K562 (cell line): ENCODE data around the gene NQO2. TPM values are rescaled to one million over a fixed set of nuclear protein-coding genes. Genes with fewer than 3 reads are reported as not detected.

Experiments
- BRF1 ChIP-seq: IDR thresholded peaks from 3 replicates; pipeline ENCODE4 v1.6.1; 2011; ENCODE audit warnings: borderline replicate concordance, mild to moderate bottlenecking; ENCODE audit not compliant: insufficient read length; ENCODE audit errors: extremely low read depth
- CHAMP1 ChIP-seq: fragments of 450-650 bp; IDR thresholded peaks from 2 replicates; pipeline ENCODE4 v1.6.1; 2016; ENCODE audit warnings: mild to moderate bottlenecking
- NELFE ChIP-seq: IDR thresholded peaks from 2 replicates; pipeline ENCODE4 v1.6.1; 2011; ENCODE audit warnings: mild to moderate bottlenecking; ENCODE audit not compliant: insufficient read depth, insufficient read length
- PHF21A ChIP-seq: fragments of 450-650 bp; IDR thresholded peaks from 2 replicates; pipeline ENCODE4 v1.6.1; 2017; ENCODE audit warnings: low read depth, borderline replicate concordance
- POLR2H ChIP-seq: IDR thresholded peaks from 2 replicates; pipeline ENCODE4 v1.6.1; 2016; ENCODE audit warnings: missing genetic modification characterization, low read depth, mild to moderate bottlenecking, control low read depth, missing compliant biosample characterization, moderate library complexity
- TEAD1 ChIP-seq, 2 experiments: fragments of 450-650 bp in 1 of 2; sonication (generic) in 1 of 2; formaldehyde crosslinking; IDR thresholded peaks; 2 replicates each; pipeline versions ENCODE4 v1.4.0 to v1.8.0; 2020 to 2022; ENCODE audit warnings: mild to moderate bottlenecking in 2 of 2, missing genetic modification reagents in 1 of 2
- ZBTB40 ChIP-seq, 2 experiments: fragments of 450-650 bp in 1 of 2; sonication (generic) in 1 of 2; formaldehyde crosslinking in 1 of 2; IDR thresholded peaks; 2 replicates each; pipeline versions ENCODE4 v1.7.1 to v1.9.0; 2016 to 2022; ENCODE audit warnings: inconsistent platforms in 1 of 2, mild to moderate bottlenecking in 1 of 2, missing genetic modification reagents in 1 of 2
- ZNF23 ChIP-seq: fragments of 250-450 bp; sonication (Bioruptor Pico); IDR thresholded peaks from 2 replicates; pipeline ENCODE4 v1.4.0; 2020; ENCODE audit warnings: mild to moderate bottlenecking
- ZNF280A ChIP-seq: fragments of 450-650 bp; IDR thresholded peaks from 2 replicates; pipeline ENCODE4 v1.6.1; 2018; ENCODE audit warnings: mild to moderate bottlenecking, low read depth; ENCODE audit not compliant: partially characterized antibody
- ZNF699 ChIP-seq: fragments of 250-450 bp; sonication (Bioruptor Pico); IDR thresholded peaks from 2 replicates; pipeline ENCODE4 v1.8.0; 2021; ENCODE audit warnings: mild to moderate bottlenecking, moderate library complexity; ENCODE audit not compliant: insufficient replicate concordance
- ZNF830 ChIP-seq: fragments of 250-450 bp; sonication (Bioruptor Pico); IDR thresholded peaks from 2 replicates; pipeline ENCODE4 v1.5.0; 2021; ENCODE audit warnings: mild to moderate bottlenecking
- polyA plus RNA-seq, 8 experiments: library from polyadenylated mRNA; depleted of rRNA in 4 of 8; stranded (reverse) in 5 of 8; unstranded in 3 of 8; fragments of >200 nt; fragmentation: Nextera tagmentation in 2 of 8; fragmentation: Illumina TruSeq in 1 of 8; extraction: Ambion mirVana in 2 of 8; extraction: Trizol in 1 of 8; gene quantifications; 2 replicates each; pipeline versions ENCODE4 v1.2.1 to v1.2.3, GENCODE V29; 2011 to 2014; ENCODE audit warnings: inconsistent platforms in 1 of 8, missing spikeins in 1 of 8
- total RNA-seq, 7 experiments: library from RNA; depleted of rRNA in 6 of 7; stranded (reverse); fragments of >200 nt in 6 of 7; fragmentation: Illumina TruSeq in 2 of 7; extraction: Trizol in 2 of 7; gene quantifications; 2 replicates each; pipeline versions ENCODE4 v1.2.1 to v1.2.3, GENCODE V29; 2011 to 2021; ENCODE audit warnings: low replicate concordance in 1 of 7

Gene NQO2
- total and polyA plus RNA-seq, 9 of the 15 experiments (the other 6 are each of a cell fraction or from before 2014, with no cell fraction given), result 54.6 to 214 (median 116) TPM

- TF ChIP-seq ZBTB40 (IDR thresholded peaks at IDR 0.05), result peak; percentile 77
- TF ChIP-seq ZBTB40 (CRISPR knock-in tag; IDR thresholded peaks at IDR 0.05), result no peak
- no peak for TF ChIP-seq ZNF699 (CRISPR knock-in tag)
- TF ChIP-seq ZNF23, result no peak; the same call in 1 of the 2 replicates
- TF ChIP-seq TEAD1 (CRISPR knock-in tag; IDR thresholded peaks at IDR 0.05), result peak; percentile 4 to 80; a peak in 1 of 4 replicates
- no peak for TF ChIP-seq ZNF280A
- TF ChIP-seq POLR2H (tag), result peak; percentile 91
- no peak for TF ChIP-seq BRF1
- TF ChIP-seq NELFE, result no peak
- TF ChIP-seq CHAMP1, result no peak
- peak; percentile 15; the same call in 1 of the 2 replicates for TF ChIP-seq ZNF830 (CRISPR knock-in tag)
- TF ChIP-seq PHF21A, result peak; percentile 90; the same call in 1 of the 2 replicates
Observed at GRCh38 chr6:3023663-3024483, 24.2 kb downstream of the NQO2 start (continued).
